Measurements from ENCODE around the gene GAP43. TPM values are rescaled to one million over a fixed set of nuclear protein-coding genes. Genes with fewer than 3 reads are reported as not detected.

GAP43 gene
- total RNA-seq, 4 donors from 2014 or later: not detected

- no peak for DNase-seq
- TF ChIP-seq POLR2A (IDR thresholded peaks at IDR 0.05): no peak
- TF ChIP-seq, protein P1, sequence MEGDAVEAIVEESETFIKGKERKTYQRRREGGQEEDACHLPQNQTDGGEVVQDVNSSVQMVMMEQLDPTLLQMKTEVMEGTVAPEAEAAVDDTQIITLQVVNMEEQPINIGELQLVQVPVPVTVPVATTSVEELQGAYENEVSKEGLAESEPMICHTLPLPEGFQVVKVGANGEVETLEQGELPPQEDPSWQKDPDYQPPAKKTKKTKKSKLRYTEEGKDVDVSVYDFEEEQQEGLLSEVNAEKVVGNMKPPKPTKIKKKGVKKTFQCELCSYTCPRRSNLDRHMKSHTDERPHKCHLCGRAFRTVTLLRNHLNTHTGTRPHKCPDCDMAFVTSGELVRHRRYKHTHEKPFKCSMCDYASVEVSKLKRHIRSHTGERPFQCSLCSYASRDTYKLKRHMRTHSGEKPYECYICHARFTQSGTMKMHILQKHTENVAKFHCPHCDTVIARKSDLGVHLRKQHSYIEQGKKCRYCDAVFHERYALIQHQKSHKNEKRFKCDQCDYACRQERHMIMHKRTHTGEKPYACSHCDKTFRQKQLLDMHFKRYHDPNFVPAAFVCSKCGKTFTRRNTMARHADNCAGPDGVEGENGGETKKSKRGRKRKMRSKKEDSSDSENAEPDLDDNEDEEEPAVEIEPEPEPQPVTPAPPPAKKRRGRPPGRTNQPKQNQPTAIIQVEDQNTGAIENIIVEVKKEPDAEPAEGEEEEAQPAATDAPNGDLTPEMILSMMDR (IDR thresholded peaks at IDR 0.05): no peak
- intact Hi-C loops (cut with DNase I): no loop called here
- 71 to 82% methylated on average over 1 of the region's 1 CpG for WGBS, 2 donors
- H3K27ac ChIP-seq: no peak overlapping the region
- H3K4me1 ChIP-seq: no peaks in the 10 kb centered on the region
- H3K36me3 ChIP-seq: no peaks in the 10 kb centered on the region
- H3K4me3 ChIP-seq (replicated peaks in 1 of 3): no peak overlapping the region
- H3K27me3 ChIP-seq: no peaks in the 10 kb centered on the region
- H3K9me3 ChIP-seq: no peaks in the 10 kb centered on the region
Measured at GRCh38 chr3:115758076-115758763, 134.9 kb downstream of the GAP43 start.

GRCh38 chr3:115760716-115761115 lies 137.4 kb downstream of the GAP43 start:
- H3K9me3 ChIP-seq: no peaks in the 10 kb centered on the region
- DNase-seq: no peak
- TF ChIP-seq, protein P1 (IDR thresholded peaks at IDR 0.05): no peak
- TF ChIP-seq POLR2A (IDR thresholded peaks at IDR 0.05): no peak
- no peak overlapping the region for H3K27ac ChIP-seq
- H3K27me3 ChIP-seq: no peaks in the 10 kb centered on the region
- intact Hi-C loops (cut with DNase I): no loop called here
- no peaks in the 10 kb centered on the region for H3K4me1 ChIP-seq
- H3K4me3 ChIP-seq (replicated peaks in 1 of 3): no peak overlapping the region
- H3K36me3 ChIP-seq: no peaks in the 10 kb centered on the region
- whole genome bisulfite sequencing, 2 donors: 78 to 85% methylated on average over 3 of the region's 3 CpGs

DNA sequence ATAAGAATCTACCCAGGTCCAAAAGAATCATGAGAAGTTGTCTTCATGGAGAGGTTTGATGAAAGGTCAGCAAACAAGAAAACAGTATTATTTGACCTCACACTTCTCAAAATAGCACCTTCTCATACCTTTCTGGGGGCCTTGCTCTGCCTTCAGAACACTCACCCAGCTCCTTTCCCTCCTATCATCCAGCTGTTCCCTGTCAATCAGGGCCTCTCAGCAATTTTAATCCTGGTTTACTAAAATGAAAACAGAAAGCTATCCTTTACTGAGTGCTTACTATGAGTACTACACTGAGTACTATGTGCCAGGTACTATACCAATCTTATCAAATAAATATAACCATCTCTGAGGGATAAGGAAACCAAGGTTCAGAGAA lies 138.6 kb downstream of the GAP43 start:
- Histone ChIP-seq H3K9me3 (no peaks in the 10 kb centered on the region), H3K4me3 (replicated peaks in 1 of 3) (no peak overlapping the region), H3K27me3 (no peaks in the 10 kb centered on the region), H3K27ac (no peak overlapping the region), H3K4me1 (no peaks in the 10 kb centered on the region), H3K36me3 (no peaks in the 10 kb centered on the region)
- TF ChIP-seq POLR2A (IDR thresholded peaks at IDR 0.05): no peak
- TF ChIP-seq, protein P1 (IDR thresholded peaks at IDR 0.05): no peak
- no peak for DNase-seq
- intact Hi-C loops (cut with DNase I): no loop called here

DNA sequence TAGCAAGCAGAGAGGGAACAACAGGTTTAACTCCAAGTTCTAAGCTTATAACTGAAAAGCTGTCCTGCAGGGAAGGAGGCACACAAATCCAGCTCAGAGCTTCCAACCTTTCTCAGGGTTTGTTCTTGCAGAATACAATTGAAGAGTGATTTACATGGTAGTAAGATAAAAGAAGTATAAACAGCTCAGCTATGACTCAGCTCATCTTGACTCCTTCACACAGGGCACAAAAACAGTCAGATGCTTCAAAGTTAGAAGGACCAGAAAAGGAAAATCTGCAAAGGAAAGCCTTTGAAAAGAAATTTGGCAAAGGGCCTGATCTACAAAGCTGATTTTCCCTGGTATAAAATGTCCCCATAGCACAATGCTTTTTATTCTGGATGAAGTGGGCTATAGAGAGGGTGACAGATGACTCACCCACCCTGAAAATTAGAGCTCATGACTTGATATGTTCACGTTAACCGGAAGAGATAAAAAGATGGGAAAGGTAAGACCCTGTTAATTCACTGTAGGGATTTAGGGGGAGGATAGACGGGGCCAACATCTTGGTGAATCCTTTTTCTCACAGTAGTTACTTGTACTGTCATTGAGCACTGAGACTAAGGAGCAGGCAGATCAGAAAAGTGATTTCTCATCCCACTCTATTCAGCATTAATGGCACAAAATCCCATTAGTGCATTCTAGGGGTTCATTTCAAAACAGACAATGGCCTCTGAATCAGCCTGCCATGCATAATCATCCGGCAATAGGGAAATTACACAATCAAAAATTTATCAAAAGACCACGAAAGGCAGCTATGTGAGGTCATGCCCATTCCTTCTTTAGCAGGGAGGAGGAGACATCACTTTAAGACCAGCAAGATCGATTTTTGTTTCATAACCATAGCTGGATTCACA lies 143.5 kb downstream of the GAP43 start:
- H3K27me3 ChIP-seq: no peaks in the 10 kb centered on the region
- no peak overlapping the region for H3K27ac ChIP-seq
- intact Hi-C loops (cut with DNase I): no loop called here
- 87 to 88% methylated on average over 6 of the region's 6 CpGs for WGBS, 2 donors
- no peaks in the 10 kb centered on the region for H3K4me1 ChIP-seq
- H3K9me3 ChIP-seq: no peaks in the 10 kb centered on the region
- DNase-seq: no peak
- no peak overlapping the region for H3K4me3 ChIP-seq (replicated peaks in 1 of 3)
- TF ChIP-seq, protein P1 (IDR thresholded peaks at IDR 0.05): no peak
- TF ChIP-seq POLR2A (IDR thresholded peaks at IDR 0.05): no peak
- no peaks in the 10 kb centered on the region for H3K36me3 ChIP-seq

- no peaks in the 10 kb centered on the region for H3K27me3 ChIP-seq
Measured at GRCh38 chr3:115768661-115769060, 145.4 kb downstream of the GAP43 start.

More at GRCh38 chr3:115768661-115769060, 145.4 kb downstream of the GAP43 start:
- no peak for DNase-seq
- H3K4me1 ChIP-seq: no peaks in the 10 kb centered on the region
- no peaks in the 10 kb centered on the region for H3K9me3 ChIP-seq
- no peak overlapping the region for H3K4me3 ChIP-seq (replicated peaks in 1 of 3)
- 70 to 80% methylated on average over 3 of the region's 3 CpGs for WGBS, 2 donors
- H3K36me3 ChIP-seq: no peaks in the 10 kb centered on the region
- no peak overlapping the region for H3K27ac ChIP-seq
- TF ChIP-seq POLR2A (IDR thresholded peaks at IDR 0.05): no peak
- intact Hi-C loops (cut with DNase I): no loop called here

Measured in thyroid gland (tissue), 4 donors.